ENCODE data around the gene MAP3K5.

- no peak for TF ChIP-seq ZFP30 (CRISPR knock-in tag; IDR thresholded peaks at IDR 0.05)
- TF ChIP-seq ARNTL (CRISPR knock-in tag; IDR thresholded peaks at IDR 0.05; ENCODE audit: borderline replicate concordance, low read depth), result no peak
- TF ChIP-seq PATZ1 (CRISPR knock-in tag; IDR thresholded peaks at IDR 0.05; ENCODE audit: borderline replicate concordance), result no peak
- no peak for TF ChIP-seq TOX (CRISPR knock-in tag; IDR thresholded peaks at IDR 0.05; ENCODE audit: borderline replicate concordance)
- no peak for TF ChIP-seq ISL1 (CRISPR knock-in tag; IDR thresholded peaks at IDR 0.05)
- no peak for TF ChIP-seq ZFP3 (CRISPR knock-in tag; IDR thresholded peaks at IDR 0.05)
- TF ChIP-seq CSDC2 (CRISPR knock-in tag; IDR thresholded peaks at IDR 0.05), result no peak
- no peak for TF ChIP-seq OSR1 (CRISPR knock-in tag; IDR thresholded peaks at IDR 0.05)
- no peak for TF ChIP-seq ZNF565 (CRISPR knock-in tag; conservative IDR thresholded peaks at IDR 0.05; ENCODE audit: low read depth)
- TF ChIP-seq, protein P1, sequence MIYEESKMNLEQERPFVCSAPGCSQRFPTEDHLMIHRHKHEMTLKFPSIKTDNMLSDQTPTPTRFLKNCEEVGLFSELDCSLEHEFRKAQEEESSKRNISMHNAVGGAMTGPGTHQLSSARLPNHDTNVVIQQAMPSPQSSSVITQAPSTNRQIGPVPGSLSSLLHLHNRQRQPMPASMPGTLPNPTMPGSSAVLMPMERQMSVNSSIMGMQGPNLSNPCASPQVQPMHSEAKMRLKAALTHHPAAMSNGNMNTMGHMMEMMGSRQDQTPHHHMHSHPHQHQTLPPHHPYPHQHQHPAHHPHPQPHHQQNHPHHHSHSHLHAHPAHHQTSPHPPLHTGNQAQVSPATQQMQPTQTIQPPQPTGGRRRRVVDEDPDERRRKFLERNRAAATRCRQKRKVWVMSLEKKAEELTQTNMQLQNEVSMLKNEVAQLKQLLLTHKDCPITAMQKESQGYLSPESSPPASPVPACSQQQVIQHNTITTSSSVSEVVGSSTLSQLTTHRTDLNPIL (CRISPR knock-in tag; IDR thresholded peaks at IDR 0.05; ENCODE audit: low read depth), result no peak
- no peak for TF ChIP-seq GLIS3 (CRISPR knock-in tag; IDR thresholded peaks at IDR 0.05)
- TF ChIP-seq ZNF8 (CRISPR knock-in tag; IDR thresholded peaks at IDR 0.05), result no peak
- no peak for TF ChIP-seq TSHZ2 (CRISPR knock-in tag; IDR thresholded peaks at IDR 0.05)
Measured at GRCh38 chr6:136527831-136528230, 264.4 kb downstream of the MAP3K5 start.
